Measurements from ENCODE around the gene SLC25A24.
"Not testable (repeated sequence)": the region's sequence is repeated elsewhere in the genome, so short reads cannot be mapped to it uniquely, and the experiment has no call there.

The SLC25A24 gene

GRCh38 chr1:108151548-108151947 lies 48.6 kb downstream of the SLC25A24 start:
- TF ChIP-seq CTCF (IDR thresholded peaks at IDR 0.05; ENCODE audit: insufficient read depth, missing control alignments): no peak
- FAIRE-seq (no peak), DNase-seq (ENCODE audit: insufficient read length, low spot score) (no peak)

GRCh38 chr1:108149796-108150467 lies 50.2 kb downstream of the SLC25A24 start:
- FAIRE-seq: no peak
- no peak for DNase-seq (ENCODE audit: insufficient read length, low spot score)
- no peak for TF ChIP-seq CTCF (IDR thresholded peaks at IDR 0.05; ENCODE audit: insufficient read depth, missing control alignments)

DNA sequence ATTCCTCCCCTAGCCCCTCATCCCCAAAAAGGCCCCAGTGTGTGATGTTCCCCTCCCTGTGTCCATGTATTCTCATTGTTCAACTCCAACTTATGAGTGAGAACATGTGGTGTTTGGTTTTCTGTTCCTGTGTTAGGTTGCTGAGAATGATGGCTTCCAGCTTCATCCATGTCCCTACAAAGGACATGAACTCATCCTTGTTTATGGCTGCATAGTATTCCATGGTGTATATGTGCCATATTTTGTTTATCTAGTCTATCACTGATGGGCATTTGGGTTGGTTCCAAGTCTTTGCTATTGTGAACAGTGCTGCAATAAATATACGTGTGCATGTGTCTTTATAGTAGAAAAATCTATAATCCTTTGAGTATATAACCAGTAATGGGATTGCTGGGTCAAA lies 55.6 kb downstream of the SLC25A24 start:
- FAIRE-seq; DNase-seq (ENCODE audit: insufficient read length, low spot score): not testable (repeated sequence)

DNA sequence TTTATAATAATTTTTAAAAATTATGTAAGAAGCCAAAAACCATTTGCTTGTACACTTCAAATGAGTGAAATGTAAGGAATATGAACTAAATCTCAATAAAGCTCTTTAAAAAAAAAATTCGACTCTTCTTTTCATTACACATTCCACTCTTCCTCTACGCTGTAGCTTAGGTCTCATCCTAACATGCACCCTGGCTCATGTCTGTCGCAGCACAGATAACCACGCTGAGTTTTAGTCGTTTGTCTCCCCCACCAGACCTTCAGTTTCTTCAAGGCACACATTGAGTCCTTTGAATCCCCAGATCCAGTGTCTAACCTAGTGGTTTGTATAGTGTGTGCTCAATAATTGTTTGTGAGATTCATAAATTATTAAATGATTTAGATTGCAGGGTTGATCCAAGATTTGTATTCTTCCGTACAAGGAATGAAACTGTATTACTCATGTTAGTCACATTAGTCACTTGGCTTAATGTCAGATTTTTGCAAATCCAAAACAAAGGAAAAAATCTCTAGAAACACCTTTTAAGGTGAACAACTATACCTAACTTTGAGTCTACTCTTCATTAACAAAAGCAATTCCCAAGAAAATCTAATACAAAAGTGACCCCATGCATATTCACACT lies 57.3 kb downstream of the SLC25A24 start:
- no peak for TF ChIP-seq CTCF (IDR thresholded peaks at IDR 0.05; ENCODE audit: insufficient read depth, missing control alignments)
- DNase-seq (ENCODE audit: insufficient read length, low spot score) (no peak), FAIRE-seq (no peak)

GRCh38 chr1:108142258-108142657 lies 57.9 kb downstream of the SLC25A24 start:
- TF ChIP-seq CTCF (IDR thresholded peaks at IDR 0.05; ENCODE audit: insufficient read depth, missing control alignments): no peak
- DNase-seq (ENCODE audit: insufficient read length, low spot score) (no peak), FAIRE-seq (no peak)

- DNase-seq (ENCODE audit: insufficient read length, low spot score): no peak
- no peak for TF ChIP-seq CTCF (IDR thresholded peaks at IDR 0.05; ENCODE audit: insufficient read depth, missing control alignments)
- FAIRE-seq: no peak
Measured at GRCh38 chr1:108141621-108142020, 58.5 kb downstream of the SLC25A24 start.

- FAIRE-seq: no peak
- DNase-seq (ENCODE audit: insufficient read length, low spot score): no peak
- no peak for TF ChIP-seq CTCF (IDR thresholded peaks at IDR 0.05; ENCODE audit: insufficient read depth, missing control alignments)
Measured at GRCh38 chr1:108140936-108141335, 59.2 kb downstream of the SLC25A24 start.

Measured in D721Med (cell line).